GM15510 (cell line): ENCODE measurements around the gene TGIF1.

ENCODE experiments used
- POLR2A ChIP-seq: IDR thresholded peaks from 3 replicates; pipeline ENCODE4 v1.6.1; 2011; ENCODE audit warnings: borderline replicate concordance; ENCODE audit not compliant: insufficient read length; ENCODE audit errors: extremely low read depth

The TGIF1 gene

DNA sequence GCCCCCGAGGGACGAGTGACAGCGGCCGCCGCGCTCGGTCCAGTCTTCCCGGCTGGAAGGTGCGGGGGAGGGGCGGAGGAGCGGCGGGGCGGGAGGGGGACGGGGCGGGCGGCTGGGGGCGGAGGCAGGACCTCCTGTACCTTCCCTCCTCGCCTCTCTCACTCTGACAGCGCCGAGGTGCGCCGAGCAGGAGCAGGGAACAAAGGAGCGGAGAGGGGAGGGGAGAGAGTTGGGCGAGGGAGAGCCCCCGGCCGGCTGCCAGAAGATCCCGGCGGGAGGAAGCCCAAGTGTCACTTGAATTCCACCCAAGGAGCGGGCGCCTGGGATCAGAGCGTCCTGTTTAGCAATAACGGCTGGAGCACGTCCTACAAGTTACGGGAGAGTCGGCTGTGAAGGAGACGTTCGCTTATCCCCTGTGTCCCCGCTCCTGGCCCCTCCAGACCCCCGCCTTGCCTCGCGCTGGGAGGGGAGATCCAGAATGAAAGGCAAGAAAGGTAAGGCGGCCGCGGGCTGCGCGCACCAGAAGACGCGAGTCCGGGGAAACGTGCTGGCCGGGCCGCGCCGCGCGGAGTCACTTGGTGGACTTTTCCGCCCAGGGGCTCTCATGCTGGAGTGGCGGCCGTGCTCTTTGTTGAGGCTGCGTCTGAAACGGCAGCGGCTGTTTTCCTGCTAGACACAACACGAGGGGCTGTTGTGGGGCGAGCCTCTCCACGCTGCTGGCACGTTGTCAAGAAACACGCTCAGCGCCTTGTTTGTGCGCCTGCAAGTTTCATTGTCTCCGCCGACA, at the start of gene TGIF1:
TSS of gene TGIF1 (plus strand) at position 161 of the 787 bp plus-strand sequence. CDS start at position 479, 318 bp downstream.
- TF ChIP-seq POLR2A: no peak

DNA sequence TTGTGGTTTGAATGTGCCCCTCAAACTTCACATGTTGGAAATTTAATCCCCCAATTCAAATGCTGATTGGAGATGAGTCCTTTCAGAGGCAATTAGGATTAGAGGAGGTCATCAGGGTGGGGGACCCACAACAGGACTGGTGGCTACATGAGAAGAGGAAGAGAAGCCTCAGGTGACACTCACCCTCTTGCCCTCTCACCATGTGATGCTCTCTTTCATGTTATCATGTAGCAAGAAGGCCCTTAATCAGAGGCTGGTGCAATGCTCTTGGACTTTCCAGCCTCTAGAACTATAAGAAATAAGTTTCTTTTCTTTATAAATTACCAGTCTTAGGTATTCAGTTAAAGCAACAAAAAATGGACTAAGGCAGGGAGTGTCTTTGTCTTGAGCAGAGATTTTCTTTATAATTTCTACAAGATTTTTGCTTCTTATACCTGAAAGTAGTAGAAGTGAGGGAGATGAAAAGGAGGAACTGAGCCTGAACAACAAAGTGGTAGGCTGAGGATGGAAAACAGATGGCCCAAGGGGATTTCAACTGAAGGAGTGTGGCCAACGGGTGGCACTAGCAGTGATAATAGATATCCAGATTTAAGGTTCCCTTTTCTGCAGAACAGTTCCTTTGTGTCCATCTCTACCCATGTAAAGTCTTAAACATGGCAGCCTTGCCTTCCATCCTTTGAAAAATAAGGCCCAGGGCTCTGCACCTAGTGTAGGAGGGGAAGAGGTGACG, 49.2 kb upstream of the TGIF1 start:
- TF ChIP-seq POLR2A: no peak

DNA sequence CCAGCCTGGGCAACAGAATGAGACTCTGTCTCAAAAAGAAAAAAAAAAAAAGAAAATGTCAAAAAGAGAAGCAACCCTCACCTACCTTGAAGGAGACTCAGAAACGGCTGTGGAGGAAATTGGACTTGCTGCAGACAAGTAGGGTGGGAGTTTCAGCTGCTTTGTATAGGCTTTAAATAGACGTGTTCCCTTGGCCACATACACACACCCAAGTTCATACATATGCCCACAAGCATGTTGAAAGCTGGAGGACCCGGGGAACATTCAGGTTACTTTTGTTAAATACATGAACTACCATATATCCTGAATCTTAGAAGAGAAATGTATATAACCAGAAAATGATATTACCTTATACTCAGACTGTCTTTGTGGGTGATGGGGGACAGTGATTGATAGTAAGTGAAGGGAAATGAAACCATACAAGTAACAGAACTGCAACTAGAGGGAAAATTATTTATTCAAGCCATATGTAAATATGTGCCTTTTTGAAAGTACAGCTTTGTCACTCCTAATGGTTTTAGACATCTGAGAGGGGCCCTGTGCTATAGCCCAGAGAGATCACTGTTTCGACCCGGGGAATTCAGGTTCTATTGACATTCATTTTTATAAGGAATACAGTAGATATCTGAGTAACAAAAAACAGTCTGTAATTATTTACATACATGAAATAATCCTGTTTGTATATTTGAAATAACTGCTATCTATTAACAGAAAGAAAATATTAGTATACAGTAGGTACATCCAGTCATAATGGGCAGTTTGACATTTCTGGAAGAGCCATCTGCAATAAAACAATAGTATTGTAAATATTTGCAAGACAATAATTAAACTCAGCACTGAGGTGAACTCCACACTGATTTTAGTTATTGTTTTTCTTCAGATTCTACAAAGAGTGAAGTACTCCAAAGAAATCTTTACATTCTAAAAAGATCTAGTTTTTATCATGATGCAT, 48.0 kb upstream of the TGIF1 start:
- no peak for TF ChIP-seq POLR2A

DNA sequence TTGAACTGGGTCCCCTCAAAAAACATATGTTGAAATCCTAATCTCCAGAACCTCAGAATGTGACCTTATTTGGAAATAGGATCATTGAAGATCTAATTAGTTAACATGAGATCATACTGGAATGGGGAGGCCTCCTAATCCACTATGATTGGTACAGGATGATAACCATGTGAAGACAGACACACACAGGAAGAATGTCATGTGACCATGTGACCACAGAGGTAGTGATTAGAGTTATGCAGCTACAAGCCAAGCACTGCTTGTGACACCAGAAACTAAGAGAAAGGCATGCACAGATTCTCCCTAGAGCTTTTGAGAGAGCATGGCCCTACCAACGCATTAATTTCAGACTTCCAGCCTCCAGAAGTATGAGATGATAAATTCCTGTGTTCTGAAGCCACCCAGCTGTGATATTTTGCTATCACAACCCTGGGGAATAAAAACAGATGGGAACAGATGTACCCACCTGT, 47.0 kb upstream of the TGIF1 start:
- TF ChIP-seq POLR2A: no peak

DNA sequence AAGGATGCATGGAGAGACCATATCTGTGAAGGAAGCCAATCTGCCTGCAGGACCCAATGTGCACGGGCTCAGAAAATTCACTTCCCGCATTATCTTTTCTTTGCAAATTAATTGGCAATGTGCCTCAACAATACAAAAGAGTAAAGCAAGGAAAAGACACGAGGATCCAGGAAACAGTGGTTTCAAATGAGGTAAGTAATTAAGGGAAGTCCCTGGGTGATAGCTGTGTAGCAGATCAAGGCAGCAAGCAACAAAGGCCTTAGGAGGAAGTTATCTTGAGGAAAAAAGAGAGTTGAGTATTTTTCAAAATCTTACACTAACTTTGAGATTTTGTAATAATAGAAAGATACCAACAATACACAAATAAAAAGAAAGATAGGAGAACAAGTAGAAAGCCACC, 44.3 kb upstream of the TGIF1 start:
- no peak for TF ChIP-seq POLR2A

DNA sequence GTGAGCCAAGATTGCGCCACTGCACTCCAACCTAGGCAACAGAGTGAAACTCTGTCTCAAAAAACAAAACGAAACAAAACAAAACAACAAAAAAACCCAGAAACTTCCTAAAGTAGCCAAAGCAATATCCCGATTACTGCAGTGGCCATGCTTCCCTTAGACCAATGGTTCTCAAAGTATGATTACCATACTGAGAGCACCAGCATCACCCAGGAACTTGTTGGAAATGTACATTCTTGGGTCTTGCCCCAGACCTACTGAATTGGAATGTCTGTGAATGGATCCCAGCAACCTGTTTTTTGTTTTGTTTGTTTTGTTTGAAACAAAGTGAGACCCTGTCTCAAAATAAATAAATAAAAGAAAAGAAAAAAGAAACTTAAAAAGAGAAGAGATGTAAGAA, 41.9 kb upstream of the TGIF1 start:
- no peak for TF ChIP-seq POLR2A

DNA sequence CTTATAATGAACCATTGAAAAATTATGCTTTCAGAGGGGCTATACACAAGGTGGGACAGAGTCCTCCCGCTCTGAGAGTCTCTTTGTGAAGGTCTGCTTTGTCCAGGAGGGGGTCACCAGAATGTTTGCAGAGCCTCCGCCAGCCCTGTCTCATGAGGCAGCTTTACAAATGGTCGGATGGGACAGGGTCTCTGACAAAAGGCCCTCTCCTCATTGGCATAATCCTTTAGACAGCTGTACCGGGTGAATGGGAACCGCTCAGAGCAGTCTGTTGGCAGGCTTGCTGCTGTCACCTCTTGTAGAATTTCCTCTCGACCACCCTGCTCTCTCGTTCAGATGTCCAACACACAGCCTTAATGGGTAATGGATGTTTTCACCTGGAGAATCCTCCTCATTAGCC, 40.2 kb upstream of the TGIF1 start:
- no peak for TF ChIP-seq POLR2A

DNA sequence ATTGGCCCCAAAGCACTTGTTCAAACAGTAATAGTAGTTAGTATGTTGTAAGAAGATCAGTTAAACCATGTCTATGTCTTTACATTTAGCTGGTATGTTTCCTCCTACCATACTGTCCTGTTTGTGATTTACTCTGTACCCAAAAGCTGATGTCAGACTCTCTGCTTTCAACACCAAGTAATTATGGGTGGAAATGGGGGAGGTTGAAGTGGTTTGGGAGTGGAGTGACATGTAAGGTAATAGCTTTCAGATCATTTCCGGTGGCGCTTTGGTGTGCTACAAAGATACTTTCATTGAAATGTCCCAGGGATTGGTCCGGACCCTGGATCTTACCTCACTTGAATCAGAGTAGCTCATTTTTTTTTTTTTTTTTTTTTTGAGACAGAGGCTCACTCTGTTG, 39.7 kb upstream of the TGIF1 start:
- TF ChIP-seq POLR2A: no peak

DNA sequence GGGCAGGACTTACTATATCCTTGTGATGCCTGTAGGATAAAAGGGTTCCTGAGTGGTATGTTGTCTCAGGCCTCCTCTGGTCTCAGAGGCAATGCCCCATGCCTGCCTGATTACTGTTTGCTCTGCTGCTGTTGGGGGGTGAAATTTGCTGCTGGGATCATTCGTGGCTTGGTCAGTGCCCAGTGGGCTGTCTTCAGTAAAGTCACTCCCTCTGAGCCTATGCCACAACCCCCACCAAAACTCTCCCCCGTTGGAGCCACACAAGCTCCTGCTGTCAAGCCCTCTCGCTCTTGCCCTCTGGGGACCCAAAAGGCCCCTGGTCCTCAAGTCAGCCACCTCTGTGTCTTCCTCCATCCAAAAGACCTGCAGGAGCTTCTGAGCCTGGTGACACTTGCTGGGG, 38.6 kb upstream of the TGIF1 start:
- no peak for TF ChIP-seq POLR2A

DNA sequence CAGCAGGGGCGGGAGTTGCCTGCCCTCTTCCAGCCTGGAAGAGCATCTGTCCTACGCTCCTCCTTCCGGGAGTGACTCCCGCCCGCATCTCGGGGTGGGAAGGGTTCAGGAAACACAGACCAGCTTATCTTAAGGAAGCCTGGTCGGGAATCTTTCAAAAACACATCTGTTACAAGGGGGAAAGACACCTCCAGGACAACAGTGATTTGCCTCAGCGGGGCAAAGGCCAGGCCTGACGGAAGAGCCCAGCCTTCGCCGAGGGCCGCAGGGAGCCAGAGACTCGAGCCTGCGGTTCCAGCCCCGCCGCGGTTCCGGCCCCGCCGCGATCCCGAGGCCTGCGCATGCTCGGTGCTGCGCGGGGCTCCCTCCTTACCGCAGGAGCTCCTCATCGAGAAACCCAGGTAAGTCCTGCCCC, 38.1 kb upstream of the TGIF1 start:
- TF ChIP-seq POLR2A: no peak

DNA sequence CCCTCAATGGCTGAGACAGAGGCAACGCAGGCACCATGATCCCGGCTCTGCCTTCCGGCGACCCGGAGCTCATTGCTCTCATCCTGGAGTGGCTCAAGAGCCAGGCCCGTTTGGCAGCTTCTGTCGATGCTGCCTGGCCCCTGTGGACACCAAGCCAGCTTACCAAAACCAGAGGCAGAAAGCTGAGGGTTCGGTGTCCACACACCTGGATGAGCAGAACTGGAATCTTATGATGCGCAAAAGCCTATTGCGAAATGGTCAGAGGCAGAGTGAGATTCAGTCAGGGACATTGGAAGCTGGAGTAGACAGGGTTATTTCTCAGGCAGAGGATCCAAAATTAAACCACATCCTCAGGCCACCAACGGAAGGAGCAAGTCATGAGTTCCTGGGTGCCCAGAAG, 34.9 kb upstream of the TGIF1 start:
- no peak for TF ChIP-seq POLR2A

DNA sequence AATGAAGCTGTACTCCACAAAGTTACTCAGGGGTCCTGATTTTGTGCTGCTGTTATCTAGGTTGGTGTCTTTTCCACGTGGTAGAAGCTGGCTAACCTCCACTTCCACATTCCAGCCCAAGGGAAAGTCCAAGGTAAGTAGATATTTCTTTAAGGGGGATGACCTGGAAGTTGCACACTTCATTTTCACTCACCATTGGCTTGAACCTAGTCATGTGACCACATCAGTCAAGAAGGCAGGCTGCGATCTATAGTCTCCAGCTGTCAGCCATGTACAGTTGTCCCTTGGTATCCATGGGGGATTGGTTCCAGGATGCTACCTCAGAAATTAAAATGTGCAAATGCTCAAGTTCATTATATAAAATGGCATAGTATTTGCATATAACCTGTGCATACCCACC, 31.9 kb upstream of the TGIF1 start:
- no peak for TF ChIP-seq POLR2A

DNA sequence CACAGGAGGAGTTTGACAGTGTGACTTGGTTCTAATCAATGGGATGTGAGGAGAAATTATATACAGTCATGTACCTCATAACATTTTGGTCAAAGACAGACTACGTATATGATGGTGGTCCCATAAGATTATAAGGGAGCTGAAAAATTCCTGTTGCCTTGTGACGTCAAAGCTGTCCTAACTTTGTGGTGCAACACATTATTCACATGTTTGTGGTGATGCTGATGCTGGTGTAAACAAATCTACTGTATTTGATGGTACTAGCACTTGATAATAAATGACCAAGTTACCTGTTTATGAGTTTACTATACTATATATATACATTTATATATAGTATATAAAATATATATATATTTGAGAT, 29.1 kb upstream of the TGIF1 start:
- no peak for TF ChIP-seq POLR2A

DNA sequence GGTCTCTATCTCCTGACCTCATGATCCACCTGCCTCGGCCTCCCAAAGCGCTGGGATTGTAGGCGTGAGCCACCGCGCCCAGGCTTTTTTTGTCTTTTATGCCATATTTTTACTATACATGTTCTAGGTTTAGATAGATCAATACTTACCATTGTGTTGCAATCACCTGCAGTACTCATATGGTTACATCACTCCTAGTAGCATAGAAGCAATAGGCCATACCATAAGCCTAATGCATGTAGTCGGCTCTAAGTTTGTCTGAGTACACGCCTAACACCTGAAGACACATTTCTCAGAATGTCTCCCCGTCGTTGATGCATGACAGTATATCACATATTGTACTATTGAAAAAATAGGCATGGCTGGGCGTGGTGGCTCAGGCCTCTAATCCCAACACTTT, 27.1 kb upstream of the TGIF1 start:
- no peak for TF ChIP-seq POLR2A
